CD4-positive, alpha-beta T cell treated with Interleukin-4 for 4 hours (primary cell): ENCODE data around the gene THEMIS.
"Not testable (repeated sequence)": the region's sequence is repeated elsewhere in the genome, so short reads cannot be mapped to it uniquely, and the experiment has no call there.

ENCODE experiments used
- DNase-seq: peaks from one replicate; pipeline ENCODE4 v3.0.0-alpha.2; 2020

Gene THEMIS

GRCh38 chr6:127792616-127793015 is 108.2 kb downstream of the THEMIS start:
- DNase-seq, result peak; percentile 36

- no peak for DNase-seq
Observed at GRCh38 chr6:127791779-127792528, 108.9 kb downstream of the THEMIS start.

GRCh38 chr6:127790571-127790970 is 110.3 kb downstream of the THEMIS start:
- no peak for DNase-seq

- DNase-seq, result no peak
Observed at GRCh38 chr6:127786109-127786508, 114.7 kb downstream of the THEMIS start.

GRCh38 chr6:127784468-127784867 is 116.4 kb downstream of the THEMIS start:
- DNase-seq, result no peak

GRCh38 chr6:127781636-127782272 is 119.1 kb downstream of the THEMIS start:
- DNase-seq, result not testable (repeated sequence)

GRCh38 chr6:127776320-127776719 is 124.5 kb downstream of the THEMIS start:
- no peak for DNase-seq

GRCh38 chr6:127775371-127775770 is 125.5 kb downstream of the THEMIS start:
- no peak for DNase-seq

GRCh38 chr6:127768745-127769144 is 132.1 kb downstream of the THEMIS start:
- DNase-seq, result no peak

GRCh38 chr6:127768223-127768622 is 132.6 kb downstream of the THEMIS start:
- DNase-seq, result no peak

GRCh38 chr6:127765949-127766348 is 134.9 kb downstream of the THEMIS start:
- DNase-seq, result no peak

GRCh38 chr6:127762284-127762683 is 138.6 kb downstream of the THEMIS start:
- no peak for DNase-seq

- DNase-seq, result no peak
Observed at GRCh38 chr6:127761084-127761483, 139.8 kb downstream of the THEMIS start.

GRCh38 chr6:127749095-127749494 is 151.8 kb downstream of the THEMIS start:
- no peak for DNase-seq

- no peak for DNase-seq
Observed at GRCh38 chr6:127748290-127748689, 152.6 kb downstream of the THEMIS start.

- DNase-seq, result no peak
Observed at GRCh38 chr6:127738423-127738822, 162.4 kb downstream of the THEMIS start.

GRCh38 chr6:127737768-127738167 is 163.1 kb downstream of the THEMIS start:
- DNase-seq, result no peak

- DNase-seq, result peak; percentile 76
Observed at GRCh38 chr6:127737009-127737486, 163.8 kb downstream of the THEMIS start.

- DNase-seq, result no peak
Observed at GRCh38 chr6:127732927-127733326, 167.9 kb downstream of the THEMIS start.

- no peak for DNase-seq
Observed at GRCh38 chr6:127727260-127727953, 173.5 kb downstream of the THEMIS start.

GRCh38 chr6:127725821-127726220 is 175.0 kb downstream of the THEMIS start:
- DNase-seq, result no peak

GRCh38 chr6:127718694-127719093 is 182.2 kb downstream of the THEMIS start:
- DNase-seq, result no peak

GRCh38 chr6:127717384-127717783 is 183.5 kb downstream of the THEMIS start:
- no peak for DNase-seq

GRCh38 chr6:127716465-127716864 is 184.4 kb downstream of the THEMIS start:
- DNase-seq, result no peak
